CD4-positive, alpha-beta T cell treated with Interleukin-12 subunit alpha and Interleukin-12 subunit beta, for 1 hour (primary cell): ENCODE data around the gene RGSL1.

Source experiments
- DNase-seq: peaks from one replicate; pipeline ENCODE4 v3.0.0-alpha.2; 2020

Gene RGSL1

DNA sequence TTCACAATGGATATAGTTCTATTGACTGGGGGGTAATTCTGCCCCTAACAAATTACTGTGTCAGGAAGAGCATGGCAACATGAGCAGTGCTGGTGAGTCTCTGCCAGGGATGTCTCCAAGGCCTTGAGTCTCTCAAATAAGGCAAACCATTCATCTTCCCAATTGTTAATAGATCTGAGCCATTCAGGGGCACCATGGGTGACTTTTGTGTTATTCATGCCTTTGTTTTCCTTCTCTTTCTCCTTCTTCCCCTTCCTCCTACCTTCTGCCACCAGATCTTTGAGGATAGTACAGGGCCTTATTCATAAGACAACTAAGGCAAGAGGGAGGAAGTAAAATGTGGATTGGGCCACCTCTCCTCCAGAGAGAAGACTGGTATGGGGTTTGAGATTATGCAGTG is at the start of gene RGSL1:
RGSL1 (plus strand) TSS at position 60 of the 400 bp plus-strand sequence; CDS start at position 80, 20 bp downstream.
- DNase-seq: no peak

DNA sequence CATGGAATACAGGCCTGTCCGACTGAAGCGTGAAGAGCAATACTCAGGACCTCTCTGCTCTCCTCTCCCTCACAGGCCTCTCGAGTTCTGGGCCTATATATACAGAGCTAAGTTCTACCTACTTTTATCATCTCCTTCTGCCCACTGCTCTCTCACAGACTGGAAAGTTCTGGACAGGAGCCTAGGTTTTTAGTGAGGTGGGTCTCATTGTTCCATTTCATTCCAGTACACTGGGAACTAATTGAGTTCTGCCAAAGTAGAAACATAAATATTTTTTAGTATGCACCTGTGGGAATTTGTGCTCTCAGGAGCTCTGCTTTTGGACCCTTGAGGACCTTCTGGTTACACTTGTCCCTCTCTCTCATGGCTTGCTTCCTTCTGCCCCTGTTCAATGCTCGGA is 49.4 kb upstream of the RGSL1 start, which contains the start of gene TEDDM1:
TEDDM1 (minus strand) TSS at position 101 of the 400 bp plus-strand sequence. CDS start 182 bp downstream, outside the sequence.
- DNase-seq: no peak

DNA sequence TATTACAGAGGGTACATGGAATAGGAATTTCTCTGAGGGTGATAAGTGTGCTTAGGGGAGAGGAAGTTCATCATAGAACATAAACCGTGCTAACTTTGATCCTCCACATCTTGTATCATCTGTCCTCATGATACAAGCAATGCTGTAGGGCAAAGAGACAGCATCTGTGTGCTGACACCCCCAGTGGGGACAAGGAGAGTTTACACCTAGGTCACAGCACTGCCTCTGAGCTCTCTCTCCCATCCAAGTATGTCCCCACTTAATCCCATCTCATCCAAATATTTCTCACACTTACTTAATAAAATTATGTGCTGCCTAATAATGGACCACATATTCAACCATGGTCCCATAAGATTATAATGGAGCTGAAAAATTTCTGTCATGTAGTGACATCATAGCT is 45.2 kb upstream of the RGSL1 start:
- no peak for DNase-seq

DNA sequence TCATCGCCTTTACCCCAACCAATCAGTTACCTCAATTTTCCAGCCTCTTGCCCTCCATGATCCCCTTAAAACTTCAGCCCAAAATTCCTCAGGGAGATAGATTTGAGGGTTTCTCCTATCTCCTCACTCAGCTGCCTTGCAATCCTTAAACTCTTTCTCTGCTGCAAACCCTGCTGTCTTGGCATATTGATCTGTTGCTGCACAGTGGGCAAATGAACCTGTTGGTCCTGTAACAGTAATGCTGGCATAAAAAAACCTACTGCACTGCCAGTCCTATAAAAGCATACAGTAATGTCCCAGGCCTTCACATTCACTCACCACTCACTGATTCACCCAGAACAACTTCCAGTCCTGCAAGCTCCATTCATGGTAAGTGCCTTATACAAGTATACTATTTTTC is 44.4 kb upstream of the RGSL1 start:
- DNase-seq: no peak

DNA sequence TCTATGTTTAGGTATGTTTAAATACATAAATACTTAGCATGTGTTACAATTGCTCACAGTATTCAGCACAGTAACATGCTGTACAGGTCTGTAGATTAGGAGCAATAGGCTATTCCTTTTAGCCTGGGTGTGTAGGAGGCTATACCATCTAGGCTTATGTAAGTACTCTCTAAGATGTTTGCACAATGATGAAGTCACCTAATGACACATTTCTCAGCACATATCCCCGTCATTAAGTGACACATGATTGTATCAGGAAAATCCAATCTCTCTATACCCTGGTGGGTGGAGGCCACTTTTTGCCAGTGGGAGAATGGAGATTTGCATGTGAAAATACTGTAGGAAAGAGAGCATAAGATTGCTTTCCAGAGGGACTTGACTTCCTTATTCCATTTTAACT is 43.9 kb upstream of the RGSL1 start:
- no peak for DNase-seq

DNA sequence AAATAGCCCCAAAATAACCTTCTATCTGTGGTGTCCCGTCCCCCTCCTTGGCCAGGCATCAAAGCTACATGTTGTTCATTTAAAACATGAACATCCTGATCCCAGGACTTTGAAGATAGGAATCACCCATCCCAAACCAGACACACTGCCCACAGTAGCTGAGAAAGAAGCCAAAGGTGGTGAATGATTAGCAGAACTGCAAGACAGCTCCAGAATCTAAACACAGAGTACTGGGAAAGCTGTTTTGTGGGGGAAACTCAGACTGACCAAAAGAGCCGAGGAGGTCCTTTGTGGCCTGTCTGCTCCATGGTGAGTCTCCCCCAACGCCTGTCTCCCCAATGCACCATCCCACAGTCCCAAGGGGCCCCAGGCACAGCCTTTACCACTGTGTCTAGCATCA is 42.2 kb upstream of the RGSL1 start:
- no peak for DNase-seq

DNA sequence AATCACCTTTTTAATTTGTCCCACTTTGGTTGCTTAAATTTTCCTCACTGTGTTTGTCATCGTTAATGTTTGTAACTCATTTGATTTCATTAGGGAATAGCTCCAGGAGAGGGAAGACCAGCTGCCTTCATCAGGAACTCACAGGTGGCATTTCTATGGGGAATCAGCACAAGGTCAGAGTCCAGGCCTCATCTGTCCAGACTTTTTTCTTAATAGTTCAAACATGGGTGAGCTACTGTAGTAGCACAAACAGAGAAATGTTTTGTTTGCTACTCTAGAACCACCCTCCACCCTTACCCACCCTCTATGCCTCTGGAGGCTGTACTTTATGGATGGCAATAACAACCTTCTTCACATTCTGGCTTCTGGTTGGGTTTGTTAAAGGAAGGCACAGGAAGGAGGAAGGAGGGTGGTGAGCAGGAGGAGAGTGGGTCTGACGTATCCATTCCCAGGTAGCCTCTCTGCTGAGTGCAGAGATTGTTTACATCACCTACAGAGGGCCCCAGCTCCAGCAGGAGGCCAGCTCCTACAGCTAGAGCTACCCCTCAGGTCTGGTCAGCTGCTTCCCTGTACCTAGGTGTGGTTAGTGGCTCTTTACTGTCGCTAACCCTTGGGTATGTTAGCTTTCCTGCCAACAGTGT is 41.4 kb upstream of the RGSL1 start:
- no peak for DNase-seq

DNA sequence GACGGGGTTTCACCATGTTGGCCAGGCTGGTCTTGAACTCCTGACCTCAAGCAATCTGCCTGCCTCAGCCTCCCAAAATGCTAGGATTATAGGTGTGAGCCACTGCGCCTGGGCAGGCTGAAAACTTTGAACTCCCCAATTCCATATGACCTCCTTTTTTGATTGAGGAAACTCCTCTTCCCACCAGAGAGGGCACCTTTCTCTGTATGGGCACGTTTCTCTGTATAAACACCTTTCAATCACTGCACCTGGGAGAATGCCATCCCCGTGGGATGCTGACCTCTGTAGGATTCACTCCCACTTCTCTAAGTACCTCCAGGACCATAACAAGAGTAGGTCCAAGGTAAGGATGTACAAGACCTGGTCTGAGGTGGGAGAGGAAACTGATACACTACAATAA is 39.8 kb upstream of the RGSL1 start:
- DNase-seq: no peak

DNA sequence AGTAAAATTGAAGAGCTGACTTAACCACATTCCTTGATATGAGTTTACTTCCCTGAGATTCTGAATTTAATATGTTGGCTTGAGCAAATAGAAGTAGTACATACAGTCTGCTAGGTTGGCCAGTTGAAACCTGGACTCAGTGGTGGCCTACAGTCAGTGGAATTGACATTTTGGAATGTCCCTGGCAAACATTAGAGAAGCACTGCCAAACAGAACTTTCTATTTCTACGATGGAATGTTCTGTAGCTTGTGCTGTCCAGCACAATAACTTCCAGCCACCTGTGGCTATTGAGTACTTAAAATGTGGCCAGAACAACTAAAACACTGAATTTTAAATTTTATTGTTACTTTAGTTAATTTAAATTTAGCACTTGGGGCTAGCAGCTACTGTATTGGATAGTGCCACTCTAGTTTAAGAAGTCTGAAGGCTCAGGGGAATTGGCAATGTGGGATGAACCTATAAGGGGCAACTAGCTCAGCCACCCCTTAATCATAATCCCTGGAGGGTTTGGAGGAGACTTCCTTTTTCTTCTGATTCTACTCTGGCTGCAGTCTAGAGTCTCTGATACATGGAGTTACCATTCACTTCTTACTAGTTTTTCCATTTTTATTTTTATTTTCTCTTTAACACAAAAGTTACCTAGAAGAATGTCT is 39.2 kb upstream of the RGSL1 start:
- no peak for DNase-seq

DNA sequence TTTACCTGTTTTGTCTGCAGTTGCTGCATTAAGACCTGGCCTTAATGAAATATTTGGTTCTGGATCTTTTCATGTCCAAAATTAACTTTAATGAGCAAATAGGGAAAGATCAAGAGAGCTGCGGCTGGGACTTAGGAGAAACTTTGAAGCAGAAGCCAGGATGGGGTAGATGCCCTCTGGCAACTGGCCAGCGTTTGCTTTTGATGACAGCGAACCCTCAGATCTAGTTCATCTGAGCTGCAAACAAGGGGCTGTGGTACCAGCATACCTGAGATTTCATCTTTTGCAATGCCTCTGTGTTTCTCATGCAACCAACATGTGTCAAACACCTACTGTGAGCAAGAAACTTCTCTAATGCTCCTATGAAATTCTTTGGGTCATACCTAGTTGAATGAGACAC is 36.5 kb upstream of the RGSL1 start:
- DNase-seq: no peak

DNA sequence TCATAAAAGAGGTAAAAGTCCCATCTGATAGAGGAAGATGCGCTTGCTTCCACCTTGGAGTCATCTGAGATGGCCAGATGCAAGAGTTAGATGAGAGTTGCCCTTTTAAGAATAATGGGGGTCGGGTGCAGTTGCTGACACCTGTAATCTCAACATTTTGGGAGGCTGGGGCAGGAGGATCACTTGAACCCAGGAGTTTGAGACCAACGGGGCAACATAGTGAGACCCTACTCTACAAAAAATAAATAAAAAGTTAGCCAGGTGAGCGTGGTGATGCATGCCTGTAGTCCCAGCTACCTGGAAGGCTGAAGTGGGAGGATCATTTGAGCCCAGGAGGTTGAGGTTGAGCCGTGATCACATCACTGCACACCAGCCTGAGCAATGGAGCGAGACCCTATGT is 36.0 kb upstream of the RGSL1 start:
- DNase-seq: no peak

DNA sequence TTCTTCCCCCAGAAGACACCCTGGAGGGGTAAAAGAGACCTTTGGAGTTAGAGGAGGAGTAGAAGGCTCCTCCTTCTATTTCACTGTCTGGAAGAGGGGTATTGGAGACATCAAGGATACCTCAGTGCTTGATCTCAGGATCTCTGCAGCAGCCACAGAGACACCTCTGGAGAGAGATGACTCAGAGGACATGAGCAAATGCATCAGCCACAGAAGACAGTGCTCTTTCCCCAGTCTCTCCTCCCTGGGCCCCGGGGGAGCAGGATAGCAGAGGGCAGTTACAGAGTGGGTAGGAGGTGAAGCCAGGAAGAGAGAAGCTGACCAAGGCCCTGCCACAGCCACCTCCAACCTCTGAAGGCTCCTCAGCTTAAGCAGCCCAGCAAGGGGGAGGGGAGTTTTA is 34.2 kb upstream of the RGSL1 start:
- DNase-seq: no peak

DNA sequence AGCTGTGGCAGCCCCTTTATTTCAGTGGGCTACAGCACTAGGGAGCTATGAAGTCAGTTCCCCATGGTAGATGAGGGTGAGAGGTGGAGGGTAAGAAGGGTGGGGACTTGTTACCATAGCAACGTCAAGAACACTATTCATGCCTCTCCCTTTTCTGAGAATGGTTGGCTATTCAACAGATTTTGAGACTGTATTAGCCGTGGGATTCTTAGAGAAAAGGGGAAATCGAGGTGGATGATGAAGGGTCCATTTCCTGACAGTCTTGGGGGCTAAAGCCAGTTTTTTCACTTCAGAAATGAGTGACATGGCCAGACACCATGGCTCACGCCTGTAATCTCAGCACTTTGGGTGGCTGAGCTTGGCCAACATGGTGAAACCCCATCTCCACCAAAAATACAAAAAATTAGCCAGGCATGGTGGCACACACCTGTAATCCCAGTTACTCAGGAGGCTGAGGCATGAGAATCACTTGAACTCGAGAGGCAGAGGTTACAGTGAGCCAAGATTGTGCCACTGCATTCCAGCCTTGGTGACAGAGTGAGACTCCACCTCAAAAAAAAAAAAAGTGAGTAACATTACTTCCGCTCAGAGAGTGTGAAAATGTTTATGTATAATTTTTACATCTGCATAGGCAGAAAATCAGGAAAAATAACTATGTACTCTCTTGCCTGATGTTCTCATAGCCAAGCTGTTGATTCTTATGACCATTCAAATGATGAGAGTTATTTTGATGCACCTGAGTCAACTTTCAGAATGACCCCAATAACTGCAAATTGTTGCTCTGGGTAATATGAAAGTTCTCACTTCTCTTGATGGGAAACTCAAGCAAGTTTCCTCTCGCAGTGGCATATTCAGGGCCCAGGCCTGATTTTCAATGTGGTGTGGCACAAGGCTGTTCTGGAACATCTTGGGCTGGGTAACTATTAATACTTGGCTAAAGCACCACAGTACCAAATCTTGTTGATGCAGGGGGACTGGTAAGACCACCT is 23.2 kb upstream of the RGSL1 start:
- DNase-seq: peak; percentile 3

DNA sequence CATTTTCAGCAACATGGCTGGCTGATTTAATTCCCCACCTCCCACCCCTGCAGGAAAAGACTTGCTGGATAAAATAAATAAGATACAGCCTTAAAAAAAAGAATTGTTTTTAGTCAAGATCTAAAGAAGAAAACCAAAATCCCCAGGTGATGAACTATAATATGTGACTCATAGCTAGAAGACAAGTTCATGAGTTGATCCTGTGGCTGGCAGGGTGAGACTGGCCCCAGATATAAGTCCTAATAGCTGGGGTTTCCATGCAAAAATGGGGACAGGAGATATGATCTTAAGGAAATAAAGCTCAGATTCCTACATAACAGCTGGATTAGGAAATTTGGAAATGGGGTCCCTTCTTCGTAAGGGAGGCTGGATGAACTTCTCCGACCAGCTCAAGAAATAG is 21.9 kb upstream of the RGSL1 start:
- no peak for DNase-seq

DNA sequence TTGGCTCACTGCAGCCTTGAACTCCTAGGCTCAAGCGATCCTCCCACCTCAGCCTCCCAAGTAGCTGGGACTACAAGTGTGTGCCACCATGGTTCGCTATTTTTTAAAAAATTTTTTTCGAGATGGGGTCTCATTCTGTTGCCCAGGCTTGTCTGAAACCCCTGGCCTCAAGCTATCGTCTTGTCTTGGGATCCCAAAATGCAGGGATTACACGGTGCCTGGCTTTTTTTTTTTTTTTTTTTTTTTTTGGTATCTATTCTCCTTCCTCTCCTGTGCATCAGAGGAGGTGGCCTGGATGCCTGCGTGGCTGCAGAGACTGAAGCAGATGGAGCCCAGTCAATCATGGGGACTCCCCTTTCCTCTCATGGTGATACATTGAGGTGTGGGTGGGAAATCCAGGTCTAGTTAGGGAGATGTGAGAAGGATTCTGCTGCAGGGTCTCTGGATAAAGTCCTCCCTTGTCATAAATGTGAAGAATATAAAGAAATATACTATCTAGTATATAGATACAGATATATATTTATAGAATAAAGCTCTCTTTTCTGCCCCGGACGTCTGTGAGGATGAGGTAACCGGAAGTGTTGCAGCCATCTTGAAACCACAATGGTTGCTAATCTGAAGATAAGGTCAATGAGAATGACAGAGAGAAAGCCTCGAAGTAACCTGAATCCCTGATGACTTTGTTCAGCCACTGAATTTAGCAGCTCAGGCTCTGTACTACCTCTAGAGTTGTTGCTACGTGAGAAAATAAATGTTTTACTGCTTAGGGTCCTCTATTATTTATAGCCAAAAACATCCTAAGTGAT is 19.5 kb upstream of the RGSL1 start:
- peak; percentile 56 for DNase-seq

DNA sequence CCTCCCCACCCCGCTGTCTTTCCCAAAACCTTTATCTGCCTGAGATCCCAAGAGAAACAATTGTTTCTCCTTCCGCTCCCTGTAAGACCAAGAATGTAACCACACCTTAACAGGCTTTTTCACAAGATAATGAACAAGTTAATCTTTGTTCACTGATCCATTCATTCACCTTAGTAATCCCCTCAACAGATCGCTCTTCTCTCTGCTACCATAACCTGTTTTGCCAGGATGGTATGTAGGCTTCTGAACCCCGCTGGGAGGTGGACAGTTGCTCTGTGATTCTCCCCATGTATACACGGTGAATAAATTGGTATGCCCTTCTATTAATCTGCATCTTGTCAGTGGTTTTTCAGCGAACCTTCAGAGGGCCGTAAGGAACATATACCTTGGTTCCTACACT is 18.7 kb upstream of the RGSL1 start:
- DNase-seq: no peak

DNA sequence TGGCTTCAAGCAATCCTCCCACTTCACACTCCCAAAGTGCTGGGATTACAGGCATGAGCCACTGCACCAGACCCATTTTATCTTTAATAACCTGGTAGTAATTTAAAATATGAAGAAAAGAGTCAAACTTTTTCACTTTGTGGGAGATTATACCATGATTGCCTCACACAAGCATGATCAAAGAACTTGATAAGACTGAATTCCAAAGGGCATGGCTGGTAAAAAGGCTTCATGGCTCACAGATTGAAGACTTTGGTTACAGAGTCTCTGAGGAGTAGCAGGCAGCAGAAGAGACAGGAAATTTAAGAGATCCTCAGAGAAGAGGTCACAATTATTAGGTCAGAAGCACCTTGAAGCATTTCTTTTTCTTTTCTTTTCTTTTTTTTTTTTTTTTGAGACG is 16.4 kb upstream of the RGSL1 start:
- no peak for DNase-seq

DNA sequence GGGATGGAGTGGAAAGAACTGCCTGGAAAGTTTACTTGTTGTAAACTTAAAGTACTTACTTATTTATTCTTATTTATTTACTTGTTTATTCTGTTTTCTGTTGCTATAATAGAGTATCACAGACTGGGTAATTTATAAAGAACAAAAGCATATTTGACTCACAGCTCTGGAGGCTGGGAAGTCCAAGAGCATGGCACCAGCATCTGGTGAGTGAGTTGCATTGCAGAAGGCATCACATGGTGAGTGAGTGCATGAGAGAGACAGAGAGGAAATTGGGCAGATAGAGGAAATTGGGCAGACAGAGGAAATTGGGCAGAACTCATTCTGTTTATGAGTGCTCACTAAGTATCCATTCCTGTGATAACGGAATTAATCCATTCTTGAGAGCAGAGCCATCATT is 11.6 kb upstream of the RGSL1 start:
- no peak for DNase-seq

DNA sequence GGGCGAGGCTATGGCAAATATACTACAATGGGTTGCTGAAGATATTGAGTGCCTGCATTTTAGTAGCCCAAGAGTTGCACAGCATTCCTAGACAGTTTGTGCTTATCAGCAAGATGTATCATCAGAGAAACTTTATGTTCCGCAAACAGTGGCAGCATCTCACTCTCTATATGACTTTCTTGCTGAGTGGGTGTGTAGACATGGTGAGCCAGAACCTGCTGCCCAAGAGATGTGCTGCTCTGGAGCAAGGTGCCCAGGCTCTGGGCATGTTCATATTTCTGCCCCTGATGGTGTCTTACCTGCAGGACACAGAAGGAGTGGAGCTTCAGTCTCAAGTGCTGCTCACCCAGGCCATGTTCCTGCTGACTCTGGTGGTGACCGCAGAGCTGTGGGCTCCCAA is 8.2 kb upstream of the RGSL1 start:
- no peak for DNase-seq

DNA sequence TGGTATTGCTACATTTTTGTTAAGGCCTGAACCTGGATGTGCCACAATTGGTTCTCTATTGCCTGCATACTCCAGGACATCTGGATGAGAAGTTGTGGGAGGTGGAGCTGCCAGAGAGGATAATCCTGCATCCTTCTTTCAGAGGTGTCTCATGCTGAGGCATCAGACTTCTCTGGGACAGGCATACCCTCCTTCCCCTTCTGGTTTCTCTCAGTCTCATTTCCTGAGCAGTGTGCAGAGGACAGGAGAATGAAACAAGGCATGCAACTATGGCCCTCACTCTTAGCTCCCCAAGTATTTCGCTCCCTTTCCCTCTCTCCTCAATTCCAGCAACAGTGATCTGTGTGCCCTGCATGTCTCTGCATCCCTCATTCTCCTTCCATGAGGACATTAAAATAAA is 7.6 kb upstream of the RGSL1 start:
- DNase-seq: no peak

DNA sequence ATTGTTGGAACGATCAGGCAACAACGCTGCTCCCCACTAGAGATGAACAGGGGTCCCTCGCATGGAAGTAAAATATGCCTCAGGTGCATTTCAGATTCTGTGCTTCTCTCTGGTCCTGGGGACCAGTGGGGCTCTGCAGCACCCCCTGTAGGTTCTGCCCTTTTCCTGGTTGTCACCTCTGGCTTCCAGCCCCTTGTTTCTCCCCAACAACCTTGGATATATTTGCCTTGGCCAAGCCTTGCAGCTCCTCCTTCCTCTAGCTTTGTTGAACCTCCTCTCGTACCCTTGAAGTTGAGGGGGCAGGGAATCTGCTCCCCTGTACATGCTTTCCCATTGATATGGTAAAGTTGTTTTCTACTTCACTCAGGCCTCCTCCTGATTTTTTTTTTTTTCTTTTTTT is 5.4 kb upstream of the RGSL1 start:
- no peak for DNase-seq

DNA sequence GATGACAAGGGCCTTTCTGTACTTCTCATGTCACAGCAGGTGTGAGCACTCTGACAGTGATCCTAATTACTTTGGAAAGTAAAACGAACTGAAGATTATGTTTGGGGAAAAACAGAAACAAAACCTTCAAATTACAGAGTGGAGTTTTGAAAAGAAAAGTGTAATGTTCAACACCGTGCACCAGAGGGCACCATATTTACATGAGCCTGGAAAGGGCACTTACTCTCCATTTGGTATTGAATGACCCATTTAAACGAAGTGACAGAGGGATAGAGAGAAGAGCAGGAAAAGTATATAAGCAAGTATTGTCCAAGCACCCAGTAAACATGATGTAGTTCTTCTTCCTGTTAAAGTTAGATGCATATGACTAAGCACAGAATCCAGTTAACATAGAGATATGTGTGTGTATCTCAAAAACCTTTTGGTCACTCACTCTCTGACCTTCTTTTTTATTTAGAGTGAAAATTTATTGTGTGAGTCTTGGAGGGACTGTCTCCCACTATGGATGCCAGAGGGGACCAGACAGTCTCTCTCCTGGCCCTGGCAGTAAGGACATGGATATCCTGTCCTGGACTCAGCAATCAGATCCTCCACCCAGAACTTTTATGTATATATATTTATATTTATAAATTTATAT is 3.8 kb upstream of the RGSL1 start:
- DNase-seq: peak; percentile 37
